Stomach (tissue), 4 donors: ENCODE data around the gene CPED1.

ENCODE experiments used
- EP300 ChIP-seq: sonication (generic); formaldehyde crosslinking; IDR thresholded peaks from one replicate; pipeline ENCODE4 v1.6.1; 2017; ENCODE audit warnings: antibody characterized with exemption
- POLR2A ChIP-seq, 4 donors: fragments of 450-650 bp; IDR thresholded peaks; one replicate each; pipeline ENCODE4 v1.6.1; 2016; ENCODE audit warnings: antibody characterized with exemption in 4 of 4, control low read depth in 2 of 4, mild to moderate bottlenecking in 1 of 4, moderate library complexity in 1 of 4
- POLR2AphosphoS5 ChIP-seq, 3 donors: sonication (generic); formaldehyde crosslinking; IDR thresholded peaks; one replicate each; pipeline ENCODE4 v1.6.1; 2016; ENCODE audit warnings: antibody characterized with exemption in 3 of 3
- TF ChIP-seq, protein P1 (sequence below), 7 experiments: fragments of 450-650 bp in 4 of 7; fragments of 200-600 bp in 3 of 7; sonication (generic) in 3 of 7; IDR thresholded peaks; one replicate each; pipeline ENCODE4 v1.5.1; 2016 to 2019; ENCODE audit warnings: antibody characterized with exemption in 7 of 7, control low read depth in 2 of 7, mild to moderate bottlenecking in 1 of 7

DNA sequence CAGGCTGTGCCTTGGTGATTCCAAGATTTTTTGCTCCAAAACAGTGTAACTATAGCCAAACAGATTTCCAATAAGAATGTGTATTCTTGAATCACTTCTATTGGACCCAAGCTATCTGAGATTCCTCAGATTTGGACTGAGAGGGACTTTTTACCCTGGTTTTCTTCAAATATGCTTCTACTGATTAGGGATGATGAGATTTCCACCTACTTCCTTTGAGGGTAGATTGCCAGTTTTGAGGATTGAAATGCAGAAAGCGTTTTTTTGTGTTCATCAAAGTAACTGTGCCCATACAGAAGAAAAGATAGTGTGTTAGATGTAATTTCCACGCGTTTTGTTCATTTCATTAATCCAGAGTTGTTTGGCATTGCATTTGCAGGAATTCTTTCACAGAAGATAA lies 144.9 kb downstream of the CPED1 start:
- TF ChIP-seq, protein P1, sequence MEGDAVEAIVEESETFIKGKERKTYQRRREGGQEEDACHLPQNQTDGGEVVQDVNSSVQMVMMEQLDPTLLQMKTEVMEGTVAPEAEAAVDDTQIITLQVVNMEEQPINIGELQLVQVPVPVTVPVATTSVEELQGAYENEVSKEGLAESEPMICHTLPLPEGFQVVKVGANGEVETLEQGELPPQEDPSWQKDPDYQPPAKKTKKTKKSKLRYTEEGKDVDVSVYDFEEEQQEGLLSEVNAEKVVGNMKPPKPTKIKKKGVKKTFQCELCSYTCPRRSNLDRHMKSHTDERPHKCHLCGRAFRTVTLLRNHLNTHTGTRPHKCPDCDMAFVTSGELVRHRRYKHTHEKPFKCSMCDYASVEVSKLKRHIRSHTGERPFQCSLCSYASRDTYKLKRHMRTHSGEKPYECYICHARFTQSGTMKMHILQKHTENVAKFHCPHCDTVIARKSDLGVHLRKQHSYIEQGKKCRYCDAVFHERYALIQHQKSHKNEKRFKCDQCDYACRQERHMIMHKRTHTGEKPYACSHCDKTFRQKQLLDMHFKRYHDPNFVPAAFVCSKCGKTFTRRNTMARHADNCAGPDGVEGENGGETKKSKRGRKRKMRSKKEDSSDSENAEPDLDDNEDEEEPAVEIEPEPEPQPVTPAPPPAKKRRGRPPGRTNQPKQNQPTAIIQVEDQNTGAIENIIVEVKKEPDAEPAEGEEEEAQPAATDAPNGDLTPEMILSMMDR (IDR thresholded peaks at IDR 0.05), result no peak
- TF ChIP-seq POLR2AphosphoS5 (IDR thresholded peaks at IDR 0.05), result no peak
- no peak for TF ChIP-seq POLR2A (IDR thresholded peaks at IDR 0.05)
- TF ChIP-seq EP300, result no peak
